OCI-LY7 (cell line): Measurements from ENCODE around the gene PDE6G. TPM values are rescaled to one million over a fixed set of nuclear protein-coding genes. Genes with fewer than 3 reads are reported as not detected.

Experiments
- BruUV-seq: library from RNA; stranded (reverse); fragments of 400-500 nt; replicated peaks from 2 replicates; lab custom pipeline; 2021; lab: Mats Ljungman, UMichigan
- CTCF ChIA-PET: fragments of 300-600 bp; sonication (Branson Sonifier 250); formaldehyde crosslinking; loops from one replicate; lab custom pipeline; 2022; ENCODE audit warnings: antibody characterized with exemption; ENCODE audit not compliant: unreplicated experiment; lab: Charles Lee
- POLR2A ChIA-PET: fragments of 300-600 bp; sonication (Branson Sonifier 250); formaldehyde crosslinking; loops from one replicate; lab custom pipeline; 2022; ENCODE audit warnings: antibody characterized with exemption; lab: Charles Lee
- DNase-seq: peaks from one replicate; pipeline ENCODE4 v3.0.0-alpha.2; 2015; ENCODE audit warnings: low spot score
- H2AFZ ChIP-seq: fragments of 200-600 bp; sonication (generic), shearing (Covaris generic); 2 replicates; pipeline ENCODE4 v1.6.1; 2014; ENCODE audit warnings: mild to moderate bottlenecking, antibody characterized with exemption, low read length, moderate library complexity
- H3K27ac ChIP-seq: fragments of 200-600 bp; sonication (generic); 2 replicates; pipeline ENCODE4 v1.5.1; 2014; ENCODE audit warnings: mixed run types, low read depth, mild to moderate bottlenecking, moderate library complexity, low read length, inconsistent platforms; ENCODE audit not compliant: poor library complexity, severe bottlenecking
- H3K36me3 ChIP-seq: fragments of 200-600 bp; sonication (generic); 2 replicates; pipeline ENCODE4 v1.6.1; 2014; ENCODE audit warnings: mild to moderate bottlenecking, antibody characterized with exemption, low read length, moderate library complexity, mixed read lengths; ENCODE audit not compliant: insufficient read depth
- H3K4me1 ChIP-seq: fragments of 200-600 bp; sonication (generic); 2 replicates; pipeline ENCODE4 v1.5.1; 2014; ENCODE audit warnings: mild to moderate bottlenecking, low read length; ENCODE audit not compliant: insufficient read depth, poor library complexity, severe bottlenecking
- H3K4me2 ChIP-seq: fragments of 200-600 bp; sonication (generic); 2 replicates; pipeline ENCODE4 v1.6.1; 2014; ENCODE audit warnings: mild to moderate bottlenecking, low read length
- H3K4me3 ChIP-seq: fragments of 200-600 bp; sonication (generic); 2 replicates; pipeline ENCODE4 v1.5.1; 2014; ENCODE audit warnings: mild to moderate bottlenecking, low read depth, low read length; ENCODE audit not compliant: poor library complexity, severe bottlenecking
- H3K79me2 ChIP-seq: fragments of 200-600 bp; sonication (generic); 2 replicates; pipeline ENCODE4 v1.6.1; 2016; ENCODE audit warnings: low read depth, mild to moderate bottlenecking, low read length, moderate library complexity, mixed read lengths; ENCODE audit not compliant: insufficient read depth
- H3K9me2 ChIP-seq: fragments of 200-600 bp; sonication (generic); 2 replicates; pipeline ENCODE4 v1.6.1; 2016; ENCODE audit warnings: mild to moderate bottlenecking, low read length, mixed read lengths; ENCODE audit not compliant: insufficient read depth
- H3K9me3 ChIP-seq: fragments of 200-600 bp; sonication (generic); 2 replicates; pipeline ENCODE4 v1.6.1; 2014; ENCODE audit warnings: mild to moderate bottlenecking, mixed run types, low read length, mixed read lengths
- H4K20me1 ChIP-seq: fragments of 200-600 bp; sonication (generic); 2 replicates; pipeline ENCODE4 v1.6.1; 2014; ENCODE audit warnings: mild to moderate bottlenecking, antibody characterized with exemption, low read length, moderate library complexity, mixed read lengths; ENCODE audit not compliant: insufficient read depth
- EZH2phosphoT487 ChIP-seq: fragments of 200-600 bp; sonication (generic); IDR thresholded peaks from 2 replicates; pipeline ENCODE4 v1.6.1; 2018; ENCODE audit warnings: low read depth, borderline replicate concordance, mild to moderate bottlenecking, mixed run types, antibody characterized with exemption, low read length, moderate library complexity, mixed read lengths
- intact Hi-C: fragments of 100-400 bp; cut with micrococcal nuclease; formaldehyde crosslinking; loops from one replicate; pipeline ENCODE4 v1.10.0; 2022; ENCODE audit not compliant: unreplicated experiment
- total RNA-seq, 2 experiments: library from RNA; depleted of rRNA in 1 of 2; stranded (reverse); fragments of >200 nt in 1 of 2; shearing (Covaris generic) in 1 of 2; gene quantifications; 2 replicates each; pipeline ENCODE4 v1.2.3, GENCODE V29; 2014 to 2022
- TF ChIP-seq, protein P1 (sequence below): fragments of 200-600 bp; sonication (generic); conservative IDR thresholded peaks from 2 replicates; pipeline ENCODE4 v1.5.1; 2014; ENCODE audit warnings: mild to moderate bottlenecking, antibody characterized with exemption, low read length, moderate library complexity, mixed read lengths

Gene PDE6G
- total RNA-seq, 2 experiments from 2014 or later = 0.44 TPM; not detected in 1

DNA sequence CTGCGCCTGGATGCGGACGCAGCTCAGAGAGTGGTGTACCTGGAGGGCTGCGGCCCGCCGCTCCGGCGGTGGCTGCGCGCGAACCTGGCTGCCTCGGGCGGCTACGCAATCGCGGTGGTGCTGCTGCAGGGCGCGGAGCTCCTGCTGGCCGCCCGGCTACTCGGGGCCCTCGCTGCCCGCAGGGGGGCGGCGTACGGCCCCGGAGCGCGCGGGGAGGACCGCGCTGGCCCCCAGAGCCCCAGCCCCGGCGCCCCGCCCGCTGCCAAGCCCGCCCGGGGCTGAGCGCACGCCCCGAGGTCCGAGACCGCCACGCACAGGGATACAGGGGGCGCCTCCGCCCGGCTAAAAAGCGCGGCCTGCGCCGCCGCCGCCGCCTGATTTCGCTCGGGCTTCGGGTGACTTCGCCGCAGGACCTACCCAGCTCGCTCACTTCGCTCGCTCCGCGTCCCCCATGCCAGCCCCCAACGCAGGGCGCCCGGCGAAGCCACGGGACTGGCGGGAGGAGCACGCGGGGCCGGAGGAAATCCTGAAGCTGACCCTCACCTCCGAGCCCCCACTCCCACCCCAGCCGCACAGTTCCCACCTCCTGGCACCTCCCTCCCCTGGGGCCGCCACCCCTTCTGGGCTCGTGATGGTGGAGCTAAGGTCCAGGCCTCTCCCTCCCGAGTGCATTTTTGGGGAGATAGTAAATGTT is 8.2 kb downstream of the PDE6G start:
- intact Hi-C loops = no loop called here
- no peaks in the 10 kb centered on the region for H4K20me1 ChIP-seq
- TF ChIP-seq, protein P1, sequence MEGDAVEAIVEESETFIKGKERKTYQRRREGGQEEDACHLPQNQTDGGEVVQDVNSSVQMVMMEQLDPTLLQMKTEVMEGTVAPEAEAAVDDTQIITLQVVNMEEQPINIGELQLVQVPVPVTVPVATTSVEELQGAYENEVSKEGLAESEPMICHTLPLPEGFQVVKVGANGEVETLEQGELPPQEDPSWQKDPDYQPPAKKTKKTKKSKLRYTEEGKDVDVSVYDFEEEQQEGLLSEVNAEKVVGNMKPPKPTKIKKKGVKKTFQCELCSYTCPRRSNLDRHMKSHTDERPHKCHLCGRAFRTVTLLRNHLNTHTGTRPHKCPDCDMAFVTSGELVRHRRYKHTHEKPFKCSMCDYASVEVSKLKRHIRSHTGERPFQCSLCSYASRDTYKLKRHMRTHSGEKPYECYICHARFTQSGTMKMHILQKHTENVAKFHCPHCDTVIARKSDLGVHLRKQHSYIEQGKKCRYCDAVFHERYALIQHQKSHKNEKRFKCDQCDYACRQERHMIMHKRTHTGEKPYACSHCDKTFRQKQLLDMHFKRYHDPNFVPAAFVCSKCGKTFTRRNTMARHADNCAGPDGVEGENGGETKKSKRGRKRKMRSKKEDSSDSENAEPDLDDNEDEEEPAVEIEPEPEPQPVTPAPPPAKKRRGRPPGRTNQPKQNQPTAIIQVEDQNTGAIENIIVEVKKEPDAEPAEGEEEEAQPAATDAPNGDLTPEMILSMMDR = no peak
- TF ChIP-seq EZH2phosphoT487 = no peak
- no peaks in the 10 kb centered on the region for H3K9me3 ChIP-seq
- no peak overlapping the region for H3K4me3 ChIP-seq
- no peaks in the 10 kb centered on the region for H3K79me2 ChIP-seq
- peaks cover 5% of the 10 kb centered on the region for H3K4me1 ChIP-seq
- no peak overlapping the region for H2AFZ ChIP-seq
- no peak overlapping the region for H3K27ac ChIP-seq
- no peak for DNase-seq
- no peak overlapping the region for H3K4me2 ChIP-seq
- CTCF ChIA-PET = no interaction called here
- no peaks in the 10 kb centered on the region for H3K36me3 ChIP-seq
- no TSS peak for BruUV-seq
- H3K9me2 ChIP-seq = no peaks in the 10 kb centered on the region
- POLR2A ChIA-PET = interaction anchor here (0.6 kb wide), 1 partner anchor 16 kb away, joined by 5 read pairs; no protein-coding TSS in a partner anchor

DNA sequence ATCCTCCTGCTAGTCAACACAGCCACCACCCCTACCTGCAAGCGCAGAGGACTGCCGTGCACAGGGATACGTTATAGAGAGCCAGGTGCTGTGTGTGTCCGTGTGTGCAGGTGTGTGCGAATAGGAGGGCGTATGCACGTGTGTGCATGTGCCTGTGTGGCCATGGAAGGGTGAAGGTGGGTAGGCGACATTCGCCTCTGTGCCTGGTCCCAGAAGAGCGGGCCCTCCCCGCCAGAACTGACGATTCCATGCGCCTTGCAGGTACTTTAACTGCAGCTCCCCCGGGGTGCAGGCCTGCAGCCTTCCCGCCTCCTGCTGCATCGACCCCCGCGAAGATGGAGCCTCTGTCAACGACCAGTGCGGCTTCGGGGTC is 8.7 kb downstream of the PDE6G start:
- Histone ChIP-seq H3K9me2 (no peaks in the 10 kb centered on the region), H3K36me3 (no peaks in the 10 kb centered on the region)

More for the DNA sequence above, 8.7 kb downstream of the PDE6G start:
- DNase-seq = no peak
- CTCF ChIA-PET = no interaction called here
- no TSS peak for BruUV-seq
- no peak overlapping the region for H3K27ac ChIP-seq
- intact Hi-C loops = no loop called here
- POLR2A ChIA-PET = no interaction called here
- no peak overlapping the region for H2AFZ ChIP-seq
- no peak overlapping the region for H3K4me3 ChIP-seq
- H3K4me2 ChIP-seq = no peak overlapping the region
- no peaks in the 10 kb centered on the region for H3K9me3 ChIP-seq
- no peaks in the 10 kb centered on the region for H3K79me2 ChIP-seq
- H3K4me1 ChIP-seq = no peaks in the 10 kb centered on the region
- H4K20me1 ChIP-seq = no peaks in the 10 kb centered on the region
- TF ChIP-seq, protein P1 = no peak
- no peak for TF ChIP-seq EZH2phosphoT487
